CD1c-positive myeloid dendritic cell (primary cell): ENCODE measurements around the gene NRM.
A peak's percentile ranks its signal among the peaks of the same experiment; 100 is the strongest.

Experiments used
- DNase-seq: peaks from one replicate; pipeline ENCODE4 v3.0.0-alpha.2; 2016; ENCODE audit errors: extremely low spot score

NRM gene

DNA sequence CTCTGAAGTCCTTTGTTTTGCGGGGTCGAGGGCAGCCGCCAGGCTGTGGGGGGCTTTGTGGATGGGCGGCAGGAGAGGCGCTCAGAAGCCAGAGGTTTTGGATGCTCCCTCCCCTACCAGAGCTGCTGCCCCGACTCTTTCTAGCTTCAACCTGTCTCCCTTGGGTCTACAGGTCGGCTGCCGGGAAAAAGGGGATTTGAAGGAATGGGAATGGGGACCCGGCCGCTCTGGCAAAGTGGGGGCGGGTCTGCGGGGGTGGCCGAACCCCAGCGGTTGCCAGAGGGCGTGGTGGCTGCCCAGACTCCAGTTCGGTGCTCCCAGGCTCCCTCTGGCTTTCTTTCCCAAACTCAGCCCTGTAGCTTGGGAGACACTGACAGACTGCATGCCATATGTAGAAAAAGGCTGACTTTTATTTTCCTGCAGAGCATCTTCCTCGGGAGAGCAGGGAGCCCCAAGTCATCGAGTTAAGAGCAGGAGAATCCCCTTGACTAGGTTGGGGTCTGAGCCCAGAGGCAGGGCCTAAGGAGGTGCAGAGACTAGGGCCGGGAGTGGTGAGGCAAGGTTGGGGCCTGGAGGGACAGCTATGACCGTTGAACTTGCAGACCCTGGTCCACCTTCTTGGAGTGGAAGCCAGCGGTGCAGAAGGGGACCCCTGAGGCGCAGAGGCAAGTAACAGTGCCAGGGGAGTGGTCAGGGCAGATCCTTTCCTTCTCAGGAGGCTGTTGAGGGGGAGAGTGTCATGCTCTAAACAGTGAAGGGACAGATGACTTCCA lies 2.9 kb downstream of the NRM start:
- no peak for DNase-seq

- DNase-seq, result peak; percentile 95
Observed at GRCh38 chr6:30686908-30687658, 3.7 kb downstream of the NRM start.

GRCh38 chr6:30686009-30686907 lies 4.5 kb downstream of the NRM start, which contains the start of gene PPP1R18:
Gene PPP1R18, minus strand, starts transcription at chr6:30686645. Its CDS starts 627 bp downstream, at chr6:30686018.
- DNase-seq, result peak; percentile 84

- no peak for DNase-seq
Observed at GRCh38 chr6:30685157-30686008, 5.4 kb downstream of the NRM start.

- DNase-seq, result peak; percentile 57
Observed at GRCh38 chr6:30684386-30685156, 6.2 kb downstream of the NRM start.

- no peak for DNase-seq
Observed at GRCh38 chr6:30683980-30684338, 6.8 kb downstream of the NRM start.

DNA sequence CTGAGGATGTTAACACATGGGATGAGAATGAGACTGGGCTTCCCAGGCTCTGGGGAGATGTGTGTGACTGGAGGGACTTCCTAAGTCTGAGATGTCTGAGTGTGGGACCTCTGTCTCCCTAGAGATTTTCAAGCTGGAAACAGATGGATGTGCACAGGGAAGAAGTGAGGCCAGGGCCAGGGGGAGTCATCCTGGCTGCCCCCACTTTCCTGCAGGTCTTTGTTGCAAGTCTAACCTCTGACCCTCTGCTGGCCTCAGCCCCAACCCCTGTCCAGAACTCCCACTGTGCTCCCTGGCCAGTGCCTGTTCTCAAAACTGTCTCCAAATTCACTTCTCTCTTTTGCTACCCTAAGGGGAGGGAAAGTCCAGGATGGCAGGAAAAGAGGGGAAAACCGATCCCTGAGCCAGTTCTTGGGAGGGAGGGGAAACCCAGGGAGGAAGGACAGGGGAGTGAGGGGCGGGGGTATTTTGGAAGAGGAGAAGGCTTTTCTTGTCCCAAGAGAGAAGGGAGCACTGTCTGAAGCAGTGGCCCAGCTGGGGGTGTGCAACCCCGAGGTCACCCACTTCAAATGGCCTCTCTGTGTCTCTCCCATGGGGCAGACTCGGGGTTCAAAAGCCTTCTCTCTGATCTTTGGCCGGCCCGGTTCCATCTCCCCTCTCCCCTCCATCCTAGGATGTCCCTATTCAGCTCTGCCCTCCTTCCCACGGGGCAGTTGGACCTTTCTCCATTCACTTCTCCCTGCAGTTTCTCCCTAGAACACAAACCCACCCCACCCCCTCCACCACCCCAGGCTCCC lies 7.4 kb downstream of the NRM start:
- DNase-seq, result peak; percentile 35

DNA sequence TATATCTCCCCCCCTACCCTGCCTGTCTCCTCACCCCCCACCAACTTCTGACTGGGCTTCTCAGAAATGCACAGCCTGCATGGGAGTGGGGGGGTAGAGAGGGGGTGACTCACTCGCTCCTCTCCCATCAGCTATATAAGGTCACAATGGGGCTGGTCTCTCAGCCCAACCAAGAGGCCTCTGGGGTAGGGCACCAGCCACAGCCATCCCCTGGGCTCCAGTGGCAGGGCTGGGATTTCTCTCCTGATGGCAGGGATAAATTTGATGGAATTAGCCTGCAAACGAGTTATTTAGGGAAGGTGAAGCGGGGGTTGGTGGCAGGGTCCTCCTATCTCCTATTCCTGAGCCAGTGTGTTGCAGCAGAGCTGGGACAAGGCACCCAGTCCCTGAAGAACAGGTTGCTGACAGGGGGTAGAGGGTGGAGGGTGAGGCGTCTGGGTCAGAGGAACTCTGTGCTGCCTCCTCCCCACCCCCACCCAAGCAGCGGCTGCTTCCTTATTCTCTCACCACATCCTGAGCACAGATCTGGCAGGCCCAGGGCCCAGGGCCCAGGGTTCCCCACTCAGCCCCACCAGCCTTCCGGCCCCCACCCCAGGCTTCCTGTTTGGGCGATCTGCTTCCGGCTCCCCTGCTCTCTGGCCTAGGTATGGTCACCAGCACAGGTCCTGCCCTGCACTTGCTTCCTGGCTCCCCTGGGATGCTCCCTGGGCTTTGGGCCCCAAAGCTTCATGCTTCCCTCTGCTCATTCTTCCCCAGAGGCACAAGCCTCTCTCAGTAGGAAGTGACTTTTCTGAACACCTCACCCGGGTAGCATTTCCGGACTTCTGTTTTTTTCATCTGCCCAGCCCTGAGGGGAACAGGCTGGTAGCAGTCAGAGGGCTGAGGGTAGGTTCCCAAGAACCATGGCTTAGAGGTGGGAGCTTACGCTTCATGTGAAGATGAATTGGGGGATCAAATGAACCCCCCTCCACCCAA lies 8.4 kb downstream of the NRM start:
- peak; percentile 83 for DNase-seq

GRCh38 chr6:30681766-30682142 lies 9.0 kb downstream of the NRM start:
- no peak for DNase-seq

DNA sequence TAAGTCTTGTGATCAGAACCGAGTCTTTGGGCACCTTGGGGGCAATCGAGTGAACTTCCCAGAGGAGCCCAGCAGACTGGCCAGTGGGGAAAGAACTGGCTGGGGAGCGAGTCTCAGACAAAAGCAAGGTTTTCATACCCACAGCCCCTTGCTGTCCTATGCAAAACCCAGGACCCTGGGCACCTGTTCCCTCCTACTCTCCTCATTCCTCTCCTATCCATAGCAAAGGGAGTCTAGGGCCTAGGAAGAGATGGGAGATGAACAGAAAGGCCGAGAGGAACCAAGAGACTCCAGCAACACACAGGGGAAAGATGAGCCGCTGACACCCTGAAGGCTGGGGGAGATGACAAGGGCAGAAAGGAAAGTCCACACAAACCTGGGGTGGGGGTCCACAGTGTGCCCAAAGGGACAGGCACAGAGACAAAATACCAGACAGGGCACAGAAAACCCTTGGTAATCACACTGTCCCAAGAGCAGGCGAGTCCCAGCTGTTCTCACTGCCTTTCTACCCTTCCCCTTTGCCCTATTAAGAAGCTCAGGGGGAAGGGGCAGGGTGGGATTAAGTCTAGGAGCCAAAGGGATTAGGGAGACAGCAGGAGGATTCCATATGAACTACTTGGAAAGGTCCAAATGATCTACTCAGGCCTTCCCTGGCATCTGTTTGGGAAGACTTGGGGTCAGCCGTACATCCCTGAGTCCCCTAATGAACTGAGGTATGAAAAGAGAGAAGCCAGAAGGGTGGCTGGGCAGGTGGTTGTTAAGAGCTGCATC lies 10.8 kb downstream of the NRM start:
- DNase-seq, result no peak

GRCh38 chr6:30678964-30679726 lies 11.6 kb downstream of the NRM start:
- peak; percentile 91 for DNase-seq

DNA sequence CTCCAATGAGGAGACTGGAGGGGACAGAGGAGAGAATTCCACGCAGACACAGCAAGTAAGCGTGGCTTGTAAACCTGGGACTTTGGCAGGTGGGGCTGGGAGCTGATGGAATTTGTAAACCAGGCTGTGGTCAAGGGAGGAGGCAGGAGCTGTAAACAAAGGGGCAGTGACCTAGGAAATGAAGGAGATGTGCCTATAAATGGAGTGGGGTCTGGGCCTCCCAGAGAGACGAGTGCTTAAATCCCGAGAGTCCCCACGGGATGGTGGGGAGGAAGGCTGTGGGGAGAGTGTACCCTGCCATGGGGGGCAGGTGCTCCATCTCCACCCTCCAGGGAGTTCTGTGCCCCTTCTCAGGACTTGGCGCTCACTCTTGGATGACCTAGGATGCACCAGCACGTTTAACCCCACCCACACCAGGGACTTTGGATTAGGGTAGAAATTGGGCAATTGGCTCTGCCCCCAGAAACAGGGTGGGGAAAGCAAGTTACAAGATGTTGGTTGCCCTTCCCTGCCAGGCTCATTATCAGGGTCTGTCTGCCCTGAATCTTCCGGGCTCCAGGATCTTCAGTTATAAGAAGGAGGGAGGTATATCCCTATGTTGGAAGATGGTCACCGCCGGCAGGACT lies 14.0 kb downstream of the NRM start:
- DNase-seq, result no peak

DNA sequence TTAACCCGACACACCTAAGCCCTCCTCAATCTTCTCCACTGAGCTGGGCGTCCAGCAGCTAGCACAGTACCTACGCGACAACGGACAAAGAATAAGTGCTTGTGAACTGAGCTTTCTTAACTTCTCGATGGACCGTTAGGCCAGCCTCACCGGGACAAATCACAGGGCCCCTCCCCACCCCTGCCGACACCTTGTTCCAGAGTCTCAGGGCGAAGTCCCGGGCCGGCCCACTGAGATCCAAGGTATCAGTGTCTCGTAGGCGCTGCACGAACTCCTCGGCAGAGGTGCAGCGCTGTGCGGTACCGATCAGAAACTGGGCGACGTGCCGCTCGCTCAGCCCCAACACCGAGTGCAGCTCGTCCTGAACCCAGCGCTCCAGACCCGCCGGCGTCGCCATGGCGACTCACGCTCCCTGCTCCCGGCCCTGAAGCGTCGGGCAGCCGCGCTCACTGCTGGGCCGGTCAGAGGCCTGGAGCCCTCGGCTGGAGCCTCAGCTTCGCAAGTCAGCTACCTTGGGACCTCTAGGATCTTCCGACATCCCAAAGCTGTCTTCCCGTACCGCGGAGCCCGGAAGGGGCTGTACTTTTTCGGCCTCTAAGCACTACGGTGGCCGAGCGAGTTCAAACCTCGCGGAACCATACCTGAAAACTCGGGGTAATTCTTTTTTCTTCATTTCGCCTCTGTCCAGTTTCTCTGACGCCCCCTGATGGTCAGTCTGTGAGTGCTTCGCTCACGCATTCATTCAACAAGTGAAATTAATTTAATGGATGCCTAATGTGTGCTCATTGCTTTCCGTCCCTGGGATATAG lies 18.1 kb downstream of the NRM start, which contains the start of gene DHX16:
DHX16 (minus strand) TSS at position 562 of the 809 bp plus-strand sequence; CDS start at position 397, 165 bp downstream.
- DNase-seq, result peak; percentile 96

DNA sequence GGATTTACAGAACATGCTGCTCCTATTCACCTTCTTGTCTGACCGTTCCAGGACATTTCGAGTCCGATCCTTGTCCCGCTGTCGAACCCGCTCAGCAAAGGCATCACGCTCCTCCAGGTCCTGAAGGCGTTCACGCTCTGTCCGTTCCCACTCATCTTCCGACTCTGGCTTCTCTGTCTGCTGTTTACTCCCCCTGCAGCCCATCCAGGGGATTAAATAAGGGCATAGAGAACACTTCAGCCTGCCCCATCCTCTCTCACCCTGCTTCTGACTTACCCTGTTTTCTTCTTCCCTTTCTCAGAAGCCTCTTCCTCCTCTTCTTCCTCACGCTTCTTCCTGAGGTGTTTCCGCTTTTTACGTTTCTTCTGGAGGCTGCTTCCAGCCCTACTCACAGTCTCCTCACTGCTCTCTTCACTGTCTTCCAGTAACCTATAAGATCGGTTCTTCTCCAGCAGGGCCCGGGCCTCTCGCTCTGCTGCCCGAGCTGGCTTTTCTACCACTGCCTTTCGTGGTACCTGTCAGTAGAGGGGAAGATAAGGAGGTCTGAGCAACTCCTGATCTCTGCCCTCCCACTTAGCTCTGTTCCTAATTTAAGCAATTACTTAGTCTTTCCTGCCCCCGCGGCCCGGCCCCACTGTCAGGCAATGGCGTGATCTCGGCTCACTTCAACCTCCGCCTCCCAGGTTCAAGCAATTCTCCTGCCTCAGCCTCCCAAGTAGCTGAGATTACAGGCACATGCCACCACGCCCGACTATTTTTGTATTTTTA lies 19.8 kb downstream of the NRM start:
- no peak for DNase-seq

GRCh38 chr6:30666300-30666699 lies 24.5 kb downstream of the NRM start:
- DNase-seq, result peak; percentile 53
